ENCODE data around the gene CELF4.

- no peak for TF ChIP-seq EZH2phosphoT487 (conservative IDR thresholded peaks at IDR 0.05; ENCODE audit: low read length)
- TF ChIP-seq CTCF (IDR thresholded peaks at IDR 0.05; ENCODE audit: insufficient read depth, low read length, poor library complexity, severe bottlenecking) = no peak
Measured at GRCh38 chr18:37566479-37567060, 972 bp upstream of the CELF4 start.
